Mesendoderm (in vitro differentiated cells): Measurements from ENCODE around the gene BZW1. TPM values are rescaled to one million over a fixed set of nuclear protein-coding genes. Genes with fewer than 3 reads are reported as not detected.

Experiments
- DNase-seq: peaks from one replicate; pipeline ENCODE4 v3.0.0; 2013
- H2AK5ac ChIP-seq: 2 replicates; pipeline ENCODE4 v1.6.1; 2013; ENCODE audit warnings: low read length, inconsistent platforms
- H2BK120ac ChIP-seq: 2 replicates; pipeline ENCODE4 v1.6.1; 2013; ENCODE audit warnings: low read depth, mild to moderate bottlenecking, low read length, moderate library complexity, mixed read lengths
- H2BK15ac ChIP-seq: replicated peaks from 2 replicates; pipeline ENCODE4 v1.6.1; 2013; ENCODE audit warnings: low read depth, mild to moderate bottlenecking, moderate library complexity
- H2BK5ac ChIP-seq: 2 replicates; pipeline ENCODE4 v1.6.1; 2013; ENCODE audit warnings: low read length, inconsistent platforms
- H3K18ac ChIP-seq: 2 replicates; pipeline ENCODE4 v1.6.1; 2013; ENCODE audit warnings: mild to moderate bottlenecking, low read length, mixed read lengths
- H3K23ac ChIP-seq: one replicate; pipeline ENCODE4 v1.6.1; 2013; ENCODE audit warnings: low read length
- H3K27ac ChIP-seq: 2 replicates; pipeline ENCODE4 v1.5.1; 2013; ENCODE audit warnings: low read depth, mild to moderate bottlenecking, inconsistent platforms, low read length, moderate library complexity
- H3K27me3 ChIP-seq: 2 replicates; pipeline ENCODE4 v1.6.1; 2013; ENCODE audit warnings: low read length, control low read depth, mild to moderate bottlenecking, inconsistent platforms; ENCODE audit not compliant: insufficient read depth, poor library complexity
- H3K36me3 ChIP-seq: 2 replicates; pipeline ENCODE4 v1.6.1; 2013; ENCODE audit warnings: low read length, inconsistent platforms; ENCODE audit not compliant: control insufficient read depth, insufficient read depth
- H3K4ac ChIP-seq: one replicate; pipeline ENCODE4 v1.6.1; 2013; ENCODE audit warnings: low read depth, mild to moderate bottlenecking, low read length, moderate library complexity
- H3K4me1 ChIP-seq: 2 replicates; pipeline ENCODE4 v1.6.1; 2013; ENCODE audit warnings: low read depth, low read length, inconsistent platforms; ENCODE audit not compliant: control insufficient read depth
- H3K4me2 ChIP-seq: 2 replicates; pipeline ENCODE4 v1.6.1; 2013; ENCODE audit warnings: low read length
- H3K4me3 ChIP-seq: 2 replicates; pipeline ENCODE4 v1.5.1; 2013; ENCODE audit warnings: mild to moderate bottlenecking, low read length
- H3K56ac ChIP-seq: one replicate; pipeline ENCODE4 v1.6.1; 2013; ENCODE audit warnings: low read length
- H3K79me1 ChIP-seq: 2 replicates; pipeline ENCODE4 v1.6.1; 2013; ENCODE audit warnings: low read length, inconsistent platforms
- H3K79me2 ChIP-seq: 2 replicates; pipeline ENCODE4 v1.6.1; 2013; ENCODE audit warnings: mild to moderate bottlenecking, low read length; ENCODE audit not compliant: control insufficient read depth, insufficient read depth
- H3K9ac ChIP-seq: 2 replicates; pipeline ENCODE4 v1.6.1; 2013; ENCODE audit warnings: low read length, inconsistent platforms
- H4K5ac ChIP-seq: one replicate; pipeline ENCODE4 v1.6.1; 2013; ENCODE audit warnings: low read length
- H4K8ac ChIP-seq: one replicate; pipeline ENCODE4 v1.6.1; 2013; ENCODE audit warnings: low read depth, mild to moderate bottlenecking, control low read depth, low read length, moderate library complexity
- WGBS: extraction: QIAGEN DNeasy Blood & Tissue Kit; methylation state at CpG from one replicate; pipeline ENCODE4 v1.1.7; 2013; ENCODE audit warnings: low lambda C conversion rate, missing lambda C conversion rate; ENCODE audit not compliant: insufficient coverage; ENCODE audit errors: extremely low coverage; 5-methylcytosine and 5-hydroxymethylcytosine counted together
- polyA plus RNA-seq, 2 experiments: library from polyadenylated mRNA; stranded (reverse); fragments of 200-250 nt; gene quantifications; one replicate each; pipeline ENCODE4 v1.2.3, GENCODE V29; 2013

Gene BZW1
- polyA plus RNA-seq (2013, experiment 1 of 2): 242 TPM
- polyA plus RNA-seq (2013, experiment 2 of 2): 238 TPM

GRCh38 chr2:200811333-200812121, at the start of gene BZW1:
BZW1 (plus strand) TSS chr2:200811910; CDS start chr2:200813218, 1,308 bp downstream.
- peak within 1 kb of the TSS; percentile 74 for H3K27ac ChIP-seq
- peak; percentile 99 for DNase-seq
- peaks cover 31% of the 10 kb centered on the region for H3K79me2 ChIP-seq
- WGBS: no CpG with 5 or more reads among the region's 75 CpGs
- peaks cover 8% of the 10 kb centered on the region for H3K79me1 ChIP-seq
- no peak within 1 kb of the TSS for H4K8ac ChIP-seq
- peak within 1 kb of the TSS; percentile 92 for H3K4me3 ChIP-seq
- H2BK15ac ChIP-seq: no peak within 1 kb of the TSS
- peak within 1 kb of the TSS; percentile 77 for H2BK5ac ChIP-seq
- peak within 1 kb of the TSS; percentile 96 for H3K4me2 ChIP-seq
- peak within 1 kb of the TSS; percentile 51 for H3K23ac ChIP-seq
- no peak within 1 kb of the TSS for H2BK120ac ChIP-seq
- H3K18ac ChIP-seq: peak within 1 kb of the TSS; percentile 71
- H3K9ac ChIP-seq: peak within 1 kb of the TSS; percentile 98
- H3K27me3 ChIP-seq: no peaks in the 10 kb centered on the region
- H2AK5ac ChIP-seq: peak within 1 kb of the TSS; percentile 68
- H3K4ac ChIP-seq: peak within 1 kb of the TSS; percentile 88
- H3K36me3 ChIP-seq: peaks cover 6% of the 10 kb centered on the region
- no peak within 1 kb of the TSS for H4K5ac ChIP-seq
- no peaks in the 10 kb centered on the region for H3K4me1 ChIP-seq
- peak within 1 kb of the TSS; percentile 97 for H3K56ac ChIP-seq

GRCh38 chr2:200762127-200762526, 49.6 kb upstream of the BZW1 start:
- H3K4me1 ChIP-seq: no peaks in the 10 kb centered on the region
- no peak overlapping the region for H4K8ac ChIP-seq
- no peak overlapping the region for H2BK15ac ChIP-seq
- no peak overlapping the region for H3K4ac ChIP-seq
- H2BK120ac ChIP-seq: no peak overlapping the region
- no peak overlapping the region for H3K18ac ChIP-seq
- no peak overlapping the region for H3K9ac ChIP-seq
- H2BK5ac ChIP-seq: no peak overlapping the region
- H3K4me3 ChIP-seq: no peak overlapping the region
- H3K23ac ChIP-seq: no peak overlapping the region
- no peaks in the 10 kb centered on the region for H3K36me3 ChIP-seq
- no peaks in the 10 kb centered on the region for H3K79me1 ChIP-seq
- H3K56ac ChIP-seq: no peak overlapping the region
- no CpG with 5 or more reads among the region's 4 CpGs for whole genome bisulfite sequencing
- H3K79me2 ChIP-seq: no peaks in the 10 kb centered on the region
- no peaks in the 10 kb centered on the region for H3K27me3 ChIP-seq
- no peak overlapping the region for H4K5ac ChIP-seq
- H3K27ac ChIP-seq: no peak overlapping the region
- H2AK5ac ChIP-seq: no peak overlapping the region
- H3K4me2 ChIP-seq: no peak overlapping the region
- no peak for DNase-seq

GRCh38 chr2:200763422-200763821, 48.3 kb upstream of the BZW1 start:
- no peak overlapping the region for H3K4ac ChIP-seq
- H4K5ac ChIP-seq: no peak overlapping the region
- H4K8ac ChIP-seq: no peak overlapping the region
- no peak overlapping the region for H3K23ac ChIP-seq
- H2BK5ac ChIP-seq: no peak overlapping the region
- no peaks in the 10 kb centered on the region for H3K27me3 ChIP-seq
- H3K27ac ChIP-seq: no peak overlapping the region
- no peak overlapping the region for H3K4me2 ChIP-seq
- no peak overlapping the region for H3K9ac ChIP-seq
- H3K56ac ChIP-seq: no peak overlapping the region
- no peaks in the 10 kb centered on the region for H3K36me3 ChIP-seq
- H2BK15ac ChIP-seq: no peak overlapping the region
- no peaks in the 10 kb centered on the region for H3K4me1 ChIP-seq
- WGBS: no CpG with 5 or more reads among the region's 4 CpGs
- no peak overlapping the region for H3K4me3 ChIP-seq
- H2BK120ac ChIP-seq: no peak overlapping the region
- no peaks in the 10 kb centered on the region for H3K79me2 ChIP-seq
- no peak for DNase-seq
- no peak overlapping the region for H3K18ac ChIP-seq
- no peak overlapping the region for H2AK5ac ChIP-seq
- H3K79me1 ChIP-seq: no peaks in the 10 kb centered on the region

GRCh38 chr2:200765139-200765951, 46.4 kb upstream of the BZW1 start:
- Histone ChIP-seq H3K18ac (no peak overlapping the region), H3K23ac (no peak overlapping the region), H3K56ac (no peak overlapping the region), H3K36me3 (no peaks in the 10 kb centered on the region), H2BK5ac (no peak overlapping the region), H3K79me1 (no peaks in the 10 kb centered on the region), H2AK5ac (no peak overlapping the region), H3K4me3 (no peak overlapping the region), H3K4ac (no peak overlapping the region), H2BK15ac (no peak overlapping the region), H4K5ac (no peak overlapping the region), H3K9ac (no peak overlapping the region), H2BK120ac (no peak overlapping the region), H3K79me2 (no peaks in the 10 kb centered on the region), H3K27ac (no peak overlapping the region), H3K4me2 (no peak overlapping the region), H3K4me1 (no peaks in the 10 kb centered on the region), H4K8ac (no peak overlapping the region), H3K27me3 (no peaks in the 10 kb centered on the region)
- DNase-seq: no peak
- no CpG with 5 or more reads among the region's 2 CpGs for WGBS

DNA sequence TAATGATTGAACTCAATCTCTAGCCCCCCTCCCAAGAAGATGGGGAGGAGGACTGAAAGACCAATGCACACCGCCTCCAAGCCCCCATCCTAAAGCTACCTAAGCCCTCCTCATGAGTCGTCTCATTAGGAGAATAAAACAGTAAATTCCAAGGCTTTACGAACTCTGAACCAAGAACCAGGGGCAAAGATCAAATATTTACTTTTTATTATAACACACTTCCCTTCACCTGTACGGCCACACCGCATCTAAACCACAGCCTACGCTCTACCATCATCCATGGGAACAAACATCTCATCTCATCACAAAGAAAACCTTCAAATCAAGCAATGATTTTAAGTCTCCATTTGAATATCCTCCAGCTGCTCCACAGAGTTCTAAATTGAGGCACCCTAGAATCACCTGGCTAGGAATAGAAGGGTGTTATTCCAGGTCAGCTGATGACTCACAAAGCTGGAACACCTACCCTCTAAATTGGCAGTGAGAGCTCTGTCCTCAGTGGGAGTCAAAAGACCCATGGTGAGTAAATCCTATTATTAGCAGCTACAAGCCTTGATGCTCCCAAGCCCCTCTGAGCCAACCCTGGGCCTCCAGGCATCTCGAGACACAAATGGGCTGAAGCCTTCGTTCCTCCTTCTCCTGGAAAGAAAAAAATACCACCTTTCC, 45.6 kb upstream of the BZW1 start:
- H3K4me2 ChIP-seq: no peak overlapping the region
- H3K4me3 ChIP-seq: no peak overlapping the region
- H2BK120ac ChIP-seq: no peak overlapping the region
- no peaks in the 10 kb centered on the region for H3K36me3 ChIP-seq
- no peak overlapping the region for H3K4ac ChIP-seq
- H3K9ac ChIP-seq: no peak overlapping the region
- no peak overlapping the region for H4K8ac ChIP-seq
- no peak overlapping the region for H2AK5ac ChIP-seq
- no peaks in the 10 kb centered on the region for H3K4me1 ChIP-seq
- H3K27ac ChIP-seq: no peak overlapping the region
- DNase-seq: no peak
- no peak overlapping the region for H3K18ac ChIP-seq
- H4K5ac ChIP-seq: no peak overlapping the region
- WGBS: no CpG with 5 or more reads among the region's 8 CpGs
- no peak overlapping the region for H2BK5ac ChIP-seq
- no peak overlapping the region for H3K23ac ChIP-seq
- H3K79me1 ChIP-seq: no peaks in the 10 kb centered on the region
- no peaks in the 10 kb centered on the region for H3K79me2 ChIP-seq
- no peak overlapping the region for H2BK15ac ChIP-seq
- no peaks in the 10 kb centered on the region for H3K27me3 ChIP-seq
- H3K56ac ChIP-seq: no peak overlapping the region
